Measurements from ENCODE around the gene RNF39. TPM values are rescaled to one million over a fixed set of nuclear protein-coding genes. Genes with fewer than 3 reads are reported as not detected.

The RNF39 gene
- total and polyA plus RNA-seq, 2 of the 13 experiments (the other 11 are each of a cell fraction or from before 2014, with no cell fraction given): 0.13 to 1.8 TPM

DNA sequence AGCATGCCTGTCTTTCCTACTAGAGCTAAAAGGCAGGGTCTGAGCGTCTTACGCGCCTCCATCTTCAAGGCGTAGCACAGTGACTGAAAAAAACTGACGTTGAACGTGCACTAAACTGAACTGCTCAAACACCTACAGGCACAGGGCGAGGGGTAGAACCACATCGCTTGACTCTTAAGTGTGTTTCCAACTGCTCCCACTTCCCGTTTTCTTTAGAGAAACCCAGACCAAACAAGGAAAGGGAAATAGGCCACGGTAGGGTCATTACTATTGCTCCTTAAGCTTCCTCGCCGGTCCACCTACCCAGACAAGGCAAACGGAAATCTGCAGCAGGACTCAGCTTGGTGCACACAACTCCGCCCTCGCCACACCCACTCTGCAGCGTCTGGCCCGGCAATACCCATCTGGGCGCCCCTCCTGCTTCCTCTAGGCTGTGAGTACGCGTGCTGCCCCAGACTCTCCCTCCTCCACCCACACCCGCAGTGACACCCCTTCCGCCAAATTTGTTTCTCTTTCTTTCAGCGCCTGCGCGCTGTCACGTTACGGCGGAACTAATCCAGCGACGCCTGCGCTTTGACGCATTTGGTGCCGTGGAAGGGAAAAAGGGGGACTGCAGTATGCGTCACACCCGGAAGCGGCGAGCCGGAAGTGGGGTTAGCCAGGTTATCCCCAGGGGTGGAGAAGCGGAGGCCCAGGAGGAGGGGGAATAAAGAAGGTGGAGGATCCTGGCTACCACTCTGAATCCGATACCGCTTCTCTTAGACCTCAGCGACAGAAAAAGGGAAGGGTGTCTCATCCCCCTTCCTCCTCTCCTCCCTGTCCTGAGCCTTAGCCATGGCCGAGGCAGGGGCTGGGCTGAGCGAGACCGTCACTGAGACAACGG is 8.8 kb downstream of the RNF39 start, which contains the start of gene PPP1R11 (continued):
- TF ChIP-seq FOXP1 (IDR thresholded peaks at IDR 0.05): peak; percentile 73
- peak; percentile 61 for TF ChIP-seq FOXP1 (CRISPR knock-in tag; IDR thresholded peaks at IDR 0.05)
- peak; percentile 77 for TF ChIP-seq TEAD3 (CRISPR knock-in tag; optimal IDR thresholded peaks at IDR 0.05; ENCODE audit: borderline replicate concordance)
- no peak for TF ChIP-seq NCOA1 (CRISPR knock-in tag; IDR thresholded peaks at IDR 0.05)
- no peak for TF ChIP-seq JDP2 (CRISPR knock-in tag; IDR thresholded peaks at IDR 0.05; ENCODE audit: borderline replicate concordance)
- TF ChIP-seq ZNF235 (CRISPR knock-in tag; IDR thresholded peaks at IDR 0.05; ENCODE audit: borderline replicate concordance): 0 out of 2 replicates have a peak, but pooled peaks have one; percentile 0
- TF ChIP-seq, protein P1, sequence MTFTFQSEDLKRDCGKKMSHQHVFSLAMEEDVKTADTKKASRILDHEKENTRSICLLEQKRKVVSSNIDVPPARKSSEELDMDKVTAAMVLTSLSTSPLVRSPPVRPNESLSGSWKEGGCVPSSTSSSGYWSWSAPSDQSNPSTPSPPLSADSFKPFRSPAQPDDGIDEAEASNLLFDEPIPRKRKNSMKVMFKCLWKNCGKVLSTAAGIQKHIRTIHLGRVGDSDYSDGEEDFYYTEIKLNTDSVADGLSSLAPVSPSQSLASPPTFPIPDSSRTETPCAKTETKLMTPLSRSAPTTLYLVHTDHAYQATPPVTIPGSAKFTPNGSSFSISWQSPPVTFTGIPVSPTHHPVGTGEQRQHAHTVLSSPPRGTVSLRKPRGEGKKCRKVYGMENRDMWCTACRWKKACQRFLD (CRISPR knock-in tag; IDR thresholded peaks at IDR 0.05; ENCODE audit: borderline replicate concordance): peak; percentile 52; the same call in 1 of the 2 replicates
- no peak for TF ChIP-seq ZNF34 (CRISPR knock-in tag; IDR thresholded peaks at IDR 0.05; ENCODE audit: borderline replicate concordance)
- peak; percentile 91 for TF ChIP-seq ZNF343 (CRISPR knock-in tag; IDR thresholded peaks at IDR 0.05)
- no peak for TF ChIP-seq ZSCAN21 (CRISPR knock-in tag; IDR thresholded peaks at IDR 0.05; ENCODE audit: borderline replicate concordance)
- peak; percentile 54; the same call in 1 of the 2 replicates for TF ChIP-seq SNAI1 (CRISPR knock-in tag; IDR thresholded peaks at IDR 0.05; ENCODE audit: borderline replicate concordance)
- peak; percentile 93 for TF ChIP-seq RFXANK (CRISPR knock-in tag; IDR thresholded peaks at IDR 0.05)
- TF ChIP-seq, protein P2, sequence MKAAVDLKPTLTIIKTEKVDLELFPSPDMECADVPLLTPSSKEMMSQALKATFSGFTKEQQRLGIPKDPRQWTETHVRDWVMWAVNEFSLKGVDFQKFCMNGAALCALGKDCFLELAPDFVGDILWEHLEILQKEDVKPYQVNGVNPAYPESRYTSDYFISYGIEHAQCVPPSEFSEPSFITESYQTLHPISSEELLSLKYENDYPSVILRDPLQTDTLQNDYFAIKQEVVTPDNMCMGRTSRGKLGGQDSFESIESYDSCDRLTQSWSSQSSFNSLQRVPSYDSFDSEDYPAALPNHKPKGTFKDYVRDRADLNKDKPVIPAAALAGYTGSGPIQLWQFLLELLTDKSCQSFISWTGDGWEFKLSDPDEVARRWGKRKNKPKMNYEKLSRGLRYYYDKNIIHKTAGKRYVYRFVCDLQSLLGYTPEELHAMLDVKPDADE (CRISPR knock-in tag; IDR thresholded peaks at IDR 0.05): 0 out of 2 replicates have a peak, but pooled peaks have one; percentile 58
- TF ChIP-seq ZNF850 (CRISPR knock-in tag; conservative IDR thresholded peaks at IDR 0.05): no peak
- TF ChIP-seq SP1 (IDR thresholded peaks at IDR 0.05): no peak
- peak; percentile 86; the same call in 1 of the 2 replicates for TF ChIP-seq SP1 (CRISPR knock-in tag; IDR thresholded peaks at IDR 0.05)
- TF ChIP-seq GATAD1 (CRISPR knock-in tag; IDR thresholded peaks at IDR 0.05): peak; percentile 95
- TF ChIP-seq ZMYM2 (CRISPR knock-in tag; IDR thresholded peaks at IDR 0.05): no peak
- TF ChIP-seq, protein P3, sequence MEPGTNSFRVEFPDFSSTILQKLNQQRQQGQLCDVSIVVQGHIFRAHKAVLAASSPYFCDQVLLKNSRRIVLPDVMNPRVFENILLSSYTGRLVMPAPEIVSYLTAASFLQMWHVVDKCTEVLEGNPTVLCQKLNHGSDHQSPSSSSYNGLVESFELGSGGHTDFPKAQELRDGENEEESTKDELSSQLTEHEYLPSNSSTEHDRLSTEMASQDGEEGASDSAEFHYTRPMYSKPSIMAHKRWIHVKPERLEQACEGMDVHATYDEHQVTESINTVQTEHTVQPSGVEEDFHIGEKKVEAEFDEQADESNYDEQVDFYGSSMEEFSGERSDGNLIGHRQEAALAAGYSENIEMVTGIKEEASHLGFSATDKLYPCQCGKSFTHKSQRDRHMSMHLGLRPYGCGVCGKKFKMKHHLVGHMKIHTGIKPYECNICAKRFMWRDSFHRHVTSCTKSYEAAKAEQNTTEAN (CRISPR knock-in tag; conservative IDR thresholded peaks at IDR 0.05): 0 out of 2 replicates have a peak, but pooled peaks have one; percentile 32
- TF ChIP-seq NFE2L1 (CRISPR knock-in tag; IDR thresholded peaks at IDR 0.05; ENCODE audit: borderline replicate concordance): no peak
- TF ChIP-seq, protein P4, sequence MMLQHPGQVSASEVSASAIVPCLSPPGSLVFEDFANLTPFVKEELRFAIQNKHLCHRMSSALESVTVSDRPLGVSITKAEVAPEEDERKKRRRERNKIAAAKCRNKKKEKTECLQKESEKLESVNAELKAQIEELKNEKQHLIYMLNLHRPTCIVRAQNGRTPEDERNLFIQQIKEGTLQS (CRISPR knock-in tag; IDR thresholded peaks at IDR 0.05): peak; percentile 70; the same call in 1 of the 2 replicates
- peak; percentile 95 for TF ChIP-seq KDM2A (CRISPR knock-in tag; IDR thresholded peaks at IDR 0.05; ENCODE audit: borderline replicate concordance, low read depth)
- peak; percentile 50 for TF ChIP-seq NFYC (CRISPR knock-in tag; IDR thresholded peaks at IDR 0.05)
- TF ChIP-seq, protein P5, sequence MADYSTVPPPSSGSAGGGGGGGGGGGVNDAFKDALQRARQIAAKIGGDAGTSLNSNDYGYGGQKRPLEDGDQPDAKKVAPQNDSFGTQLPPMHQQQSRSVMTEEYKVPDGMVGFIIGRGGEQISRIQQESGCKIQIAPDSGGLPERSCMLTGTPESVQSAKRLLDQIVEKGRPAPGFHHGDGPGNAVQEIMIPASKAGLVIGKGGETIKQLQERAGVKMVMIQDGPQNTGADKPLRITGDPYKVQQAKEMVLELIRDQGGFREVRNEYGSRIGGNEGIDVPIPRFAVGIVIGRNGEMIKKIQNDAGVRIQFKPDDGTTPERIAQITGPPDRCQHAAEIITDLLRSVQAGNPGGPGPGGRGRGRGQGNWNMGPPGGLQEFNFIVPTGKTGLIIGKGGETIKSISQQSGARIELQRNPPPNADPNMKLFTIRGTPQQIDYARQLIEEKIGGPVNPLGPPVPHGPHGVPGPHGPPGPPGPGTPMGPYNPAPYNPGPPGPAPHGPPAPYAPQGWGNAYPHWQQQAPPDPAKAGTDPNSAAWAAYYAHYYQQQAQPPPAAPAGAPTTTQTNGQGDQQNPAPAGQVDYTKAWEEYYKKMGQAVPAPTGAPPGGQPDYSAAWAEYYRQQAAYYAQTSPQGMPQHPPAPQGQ (CRISPR knock-in tag; IDR thresholded peaks at IDR 0.05; ENCODE audit: borderline replicate concordance): no peak
- no peak for TF ChIP-seq ZNF780A (CRISPR knock-in tag; IDR thresholded peaks at IDR 0.05)

All from HepG2 (cell line).